T-cell (primary cell): ENCODE measurements around the gene COBLL1. TPM values are rescaled to one million over a fixed set of nuclear protein-coding genes. Genes with fewer than 3 reads are reported as not detected.
"Not testable (repeated sequence)": the region's sequence is repeated elsewhere in the genome, so short reads cannot be mapped to it uniquely, and the experiment has no call there.

Experiments used
- ATAC-seq, 4 experiments: fragments of 200-7000 bp in 3 of 4; fragments of 150-1000 bp in 1 of 4; cut with Tn5 transposase; replicated peaks in 1 of 4; 1 replicate in 3 of 4; 2 replicates in 1 of 4; pipeline ENCODE4 v1.10.0; 2021; ENCODE audit warnings: moderate library complexity in 3 of 4, mild to moderate bottlenecking in 2 of 4, moderate number of reproducible peaks in 1 of 4
- CTCF ChIA-PET, 2 donors: fragments of 300-600 bp; sonication (Branson Sonifier 250); formaldehyde crosslinking; loops; one replicate each; lab custom pipeline; 2022; ENCODE audit warnings: antibody characterized with exemption in 2 of 2; lab: Charles Lee
- POLR2A ChIA-PET, 2 donors: fragments of 300-600 bp; sonication (Branson Sonifier 250); formaldehyde crosslinking; loops; one replicate each; lab custom pipeline; 2022; ENCODE audit warnings: antibody characterized with exemption in 2 of 2; lab: Charles Lee
- DNase-seq, 35 experiments: peaks; one replicate each; pipeline versions ENCODE4 v3.0.0 to v3.0.0-alpha.2; 2013 to 2023
- H3K27ac ChIP-seq: one replicate; pipeline ENCODE4 v1.5.1; 2013; ENCODE audit warnings: low read length
- H3K27me3 ChIP-seq, 2 experiments: replicated peaks in 1 of 2; 1 replicate in 1 of 2; 2 replicates in 1 of 2; pipeline versions ENCODE4 v1.6.1 to v1.7.0; 2013; ENCODE audit warnings: low read length in 1 of 2, mixed read lengths in 1 of 2; ENCODE audit not compliant: control insufficient read depth in 2 of 2, insufficient read depth in 2 of 2; ENCODE audit errors: extremely low read depth in 1 of 2
- H3K36me3 ChIP-seq, 2 donors: 1 replicate in 1 of 2; 2 replicates in 1 of 2; pipeline versions ENCODE4 v1.6.1 to v1.7.0; 2013; ENCODE audit warnings: low read length in 1 of 2; ENCODE audit not compliant: control insufficient read depth in 2 of 2, insufficient read depth in 1 of 2; ENCODE audit errors: extremely low read depth in 1 of 2
- H3K4me1 ChIP-seq, 2 experiments: 1 replicate in 1 of 2; 2 replicates in 1 of 2; pipeline versions ENCODE4 v1.6.1 to v1.7.0; 2013; ENCODE audit warnings: low read length in 2 of 2, mixed read lengths in 1 of 2; ENCODE audit not compliant: insufficient read depth in 2 of 2, control insufficient read depth in 1 of 2; ENCODE audit errors: extremely low read depth in 1 of 2
- H3K4me3 ChIP-seq, 2 donors: 1 replicate in 1 of 2; 2 replicates in 1 of 2; pipeline versions ENCODE4 v1.5.1 to v1.7.0; 2013; ENCODE audit warnings: mild to moderate bottlenecking in 2 of 2, low read length in 1 of 2, moderate library complexity in 1 of 2; ENCODE audit not compliant: control insufficient read depth in 1 of 2; ENCODE audit errors: extremely low read depth in 1 of 2
- H3K9me3 ChIP-seq: 2 replicates; pipeline ENCODE4 v1.7.0; 2013
- H3K27ac Mint-ChIP-seq, 2 donors: one replicate each; pipeline ENCODE4 v1.8.0; 2020 to 2021; ENCODE audit warnings: mild to moderate bottlenecking in 2 of 2, mixed read lengths in 2 of 2
- H3K27me3 Mint-ChIP-seq, 2 donors: one replicate each; pipeline ENCODE4 v1.8.0; 2021 to 2022; ENCODE audit warnings: mixed read lengths in 2 of 2
- H3K36me3 Mint-ChIP-seq: one replicate; pipeline ENCODE4 v1.8.0; 2021; ENCODE audit warnings: mixed read lengths
- H3K4me1 Mint-ChIP-seq, 3 donors: one replicate each; pipeline ENCODE4 v1.8.0; 2020 to 2022; ENCODE audit warnings: mixed read lengths in 3 of 3, mild to moderate bottlenecking in 1 of 3
- H3K4me3 Mint-ChIP-seq, 3 donors: one replicate each; pipeline ENCODE4 v1.8.0; 2020 to 2022; ENCODE audit warnings: mild to moderate bottlenecking in 3 of 3, mixed read lengths in 3 of 3, moderate library complexity in 3 of 3
- H3K9me3 Mint-ChIP-seq, 3 donors: one replicate each; pipeline ENCODE4 v1.8.0; 2020 to 2022; ENCODE audit warnings: mixed read lengths in 3 of 3
- WGBS: methylation state at CpG from one replicate; pipeline ENCODE4 v1.1.5; 2013; ENCODE audit warnings: missing lambda C conversion rate; ENCODE audit not compliant: insufficient coverage; 5-methylcytosine and 5-hydroxymethylcytosine counted together
- total RNA-seq, 35 experiments: library from RNA in 6 of 35; stranded (reverse) in 6 of 35; fragments of 120-200 nt in 1 of 35; gene quantifications; one replicate each; pipeline versions ENCODE4 v1.2.1 to v1.2.4 and lab custom pipeline; 2013 to 2026

Gene COBLL1
- total RNA-seq, 5 donors from 2014 or later (not counting 1 experiment from before 2014, with no cell fraction given) = 0.68 to 5.1 (median 1.9) TPM

GRCh38 chr2:164871404-164871803 lies 29.8 kb upstream of the COBLL1 start:
- no CpG with 5 or more reads among the region's 2 CpGs for WGBS
- POLR2A ChIA-PET = no interaction called here
- no peak for ATAC-seq

DNA sequence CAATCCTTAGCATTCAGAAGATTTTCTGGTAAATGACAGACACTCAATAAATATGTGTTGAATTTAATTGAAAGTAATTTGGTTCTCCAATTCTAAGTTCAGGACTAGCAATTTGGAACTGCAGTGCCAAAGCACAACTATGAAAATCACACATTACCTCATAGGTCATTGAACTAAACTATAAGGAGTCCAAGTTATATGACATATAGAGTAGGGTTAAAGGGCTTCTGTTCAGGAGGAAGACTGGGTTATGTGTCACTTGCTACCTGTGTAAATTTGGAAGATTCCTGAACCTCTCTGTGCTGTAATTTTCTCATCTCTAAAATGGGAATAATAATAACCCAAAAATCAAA lies 27.8 kb upstream of the COBLL1 start:
- H3K27ac ChIP-seq = no peak overlapping the region
- Mint-ChIP-seq H3K9me3 (no peaks in the 10 kb centered on the region), H3K27me3 (peaks cover 0 to 3% of the 10 kb centered on the region in 2 donors), H3K27ac (no peak overlapping the region), H3K36me3 (no peaks in the 10 kb centered on the region), H3K4me1 (no peaks in the 10 kb centered on the region), H3K4me3 (no peak overlapping the region)
- no peaks in the 10 kb centered on the region for H3K4me1 ChIP-seq
- ATAC-seq = no peak
- H3K4me3 ChIP-seq = no peak overlapping the region
- ChIA-PET CTCF (no interaction called here), POLR2A (no interaction called here)
- no peaks in the 10 kb centered on the region for H3K9me3 ChIP-seq
- H3K27me3 ChIP-seq = no peaks in the 10 kb centered on the region
- H3K36me3 ChIP-seq = no peaks in the 10 kb centered on the region
- no peak for DNase-seq

More at GRCh38 chr2:164871404-164871803, 29.8 kb upstream of the COBLL1 start:
- Histone ChIP-seq H3K9me3 (no peaks in the 10 kb centered on the region), H3K36me3 (no peaks in the 10 kb centered on the region), H3K4me3 (no peak overlapping the region), H3K27me3 (no peaks in the 10 kb centered on the region), H3K27ac (no peak overlapping the region), H3K4me1 (no peaks in the 10 kb centered on the region)
- Mint-ChIP-seq H3K9me3 (no peaks in the 10 kb centered on the region), H3K36me3 (no peaks in the 10 kb centered on the region), H3K27me3 (no peaks in the 10 kb centered on the region), H3K4me3 (no peak overlapping the region), H3K27ac (no peak overlapping the region), H3K4me1 (no peaks in the 10 kb centered on the region)
- CTCF ChIA-PET = no interaction called here
- no peak for DNase-seq

- no peaks in the 10 kb centered on the region for H3K4me1 Mint-ChIP-seq
- Histone ChIP-seq H3K9me3 (no peaks in the 10 kb centered on the region), H3K4me3 (no peak overlapping the region), H3K27me3 (no peaks in the 10 kb centered on the region), H3K27ac (no peak overlapping the region), H3K36me3 (no peaks in the 10 kb centered on the region), H3K4me1 (no peaks in the 10 kb centered on the region)
- H3K4me3 Mint-ChIP-seq = no peak overlapping the region
- ChIA-PET POLR2A (no interaction called here), CTCF (no interaction called here)
- DNase-seq = no peak
- ATAC-seq = no peak
- H3K36me3 Mint-ChIP-seq = no peaks in the 10 kb centered on the region
- no peak overlapping the region for H3K27ac Mint-ChIP-seq
- peaks cover 0 to 3% of the 10 kb centered on the region in 2 donors for H3K27me3 Mint-ChIP-seq
- H3K9me3 Mint-ChIP-seq = no peaks in the 10 kb centered on the region
- WGBS = 63% methylated on average over 2 of the region's 5 CpGs
Measured at GRCh38 chr2:164868563-164869419, 27.2 kb upstream of the COBLL1 start.

DNA sequence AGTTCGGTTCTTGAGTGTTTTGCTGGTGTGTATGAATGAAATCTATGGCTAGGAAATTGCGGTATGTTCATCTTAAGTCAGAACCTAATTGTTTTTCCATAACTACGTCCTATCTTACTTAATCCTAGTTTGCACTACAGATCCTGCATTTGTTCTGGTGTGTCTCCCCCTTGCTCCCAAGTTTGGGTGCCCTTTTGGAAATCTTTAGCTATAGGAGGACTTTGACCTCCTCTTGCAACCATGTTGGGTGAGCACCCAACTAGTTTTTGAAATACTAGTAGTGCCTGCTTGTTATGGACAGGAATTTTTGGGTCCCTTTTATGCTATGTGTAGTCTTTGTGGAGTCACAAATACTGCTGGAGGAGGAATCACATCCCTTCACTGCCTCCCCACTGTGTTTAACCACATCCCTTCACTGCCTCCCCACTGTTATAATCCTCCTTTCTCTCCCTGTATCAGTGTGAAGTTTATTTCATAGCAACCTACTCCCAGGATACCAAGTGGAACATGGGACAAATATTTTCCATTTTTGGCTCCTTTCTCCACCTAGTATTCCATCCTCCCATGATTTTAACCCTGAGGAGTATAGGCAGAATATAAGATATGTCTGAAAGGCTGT lies 26.3 kb upstream of the COBLL1 start:
- Mint-ChIP-seq H3K36me3 (no peaks in the 10 kb centered on the region), H3K4me3 (no peak overlapping the region), H3K4me1 (no peaks in the 10 kb centered on the region), H3K27me3 (peaks cover 0 to 3% of the 10 kb centered on the region in 2 donors), H3K9me3 (no peaks in the 10 kb centered on the region), H3K27ac (no peak overlapping the region)
- ATAC-seq (no peak), DNase-seq (no peak)
- no peaks in the 10 kb centered on the region for H3K4me1 ChIP-seq
- no peaks in the 10 kb centered on the region for H3K27me3 ChIP-seq
- no peaks in the 10 kb centered on the region for H3K36me3 ChIP-seq
- WGBS = no CpG with 5 or more reads among the region's 3 CpGs
- ChIA-PET CTCF (no interaction called here), POLR2A (no interaction called here)
- no peak overlapping the region for H3K27ac ChIP-seq
- no peak overlapping the region for H3K4me3 ChIP-seq
- H3K9me3 ChIP-seq = no peaks in the 10 kb centered on the region

GRCh38 chr2:164866381-164866780 lies 24.8 kb upstream of the COBLL1 start:
- ATAC-seq, CTCF ChIA-PET: not testable (repeated sequence)

DNA sequence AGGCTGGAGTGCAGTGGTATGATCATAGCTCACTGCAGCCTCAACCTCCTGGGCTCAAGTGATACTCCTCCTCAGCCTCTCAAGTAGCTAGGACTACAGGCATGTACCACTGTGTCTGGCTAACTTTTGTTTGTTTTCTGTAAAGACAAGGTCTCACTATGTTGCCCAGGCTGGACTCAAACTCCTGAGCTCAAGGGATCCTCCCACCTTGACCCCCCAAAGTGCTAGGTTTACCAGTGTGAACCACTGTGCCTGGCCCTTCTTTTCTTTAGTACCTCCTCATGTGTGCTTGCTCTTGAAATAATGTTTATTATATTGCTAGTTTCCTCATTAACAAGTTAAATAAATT lies 19.0 kb upstream of the COBLL1 start:
- POLR2A ChIA-PET = no interaction called here
- Mint-ChIP-seq H3K9me3 (peaks cover 0 to 6% (median 4%) of the 10 kb centered on the region in 3 donors), H3K4me3 (no peak overlapping the region), H3K4me1 (no peaks in the 10 kb centered on the region), H3K27ac (no peak overlapping the region), H3K36me3 (no peaks in the 10 kb centered on the region), H3K27me3 (peaks cover 0 to 7% of the 10 kb centered on the region in 2 donors)
- Histone ChIP-seq H3K4me1 (no peaks in the 10 kb centered on the region), H3K9me3 (no peaks in the 10 kb centered on the region), H3K4me3 (no peak overlapping the region), H3K27ac (no peak overlapping the region), H3K27me3 (no peaks in the 10 kb centered on the region), H3K36me3 (no peaks in the 10 kb centered on the region)
- no peak for DNase-seq
- CTCF ChIA-PET = interaction anchor here in 1 of 2 donors (0.7 kb wide), 1 partner anchor 134 kb away, joined by 3 read pairs; no protein-coding TSS in a partner anchor
- ATAC-seq = no peak

More at GRCh38 chr2:164866381-164866780, 24.8 kb upstream of the COBLL1 start:
- no CpG with 5 or more reads among the region's 1 CpG for WGBS
- not testable (repeated sequence) for H3K4me3 ChIP-seq, H3K27ac Mint-ChIP-seq, H3K4me3 Mint-ChIP-seq, H3K9me3 ChIP-seq, H3K27me3 Mint-ChIP-seq, H3K4me1 Mint-ChIP-seq, H3K36me3 Mint-ChIP-seq, H3K4me1 ChIP-seq, H3K9me3 Mint-ChIP-seq, H3K36me3 ChIP-seq, H3K27ac ChIP-seq, H3K27me3 ChIP-seq, DNase-seq
- POLR2A ChIA-PET = interaction anchor here in 1 of 2 donors (0.7 kb wide), 1 partner anchor 38 kb away, joined by 5 read pairs; no protein-coding TSS in a partner anchor
